ENCODE data around the gene ADD2.

- TF ChIP-seq CTCF (IDR thresholded peaks at IDR 0.05) (no peak), POLR2A (IDR thresholded peaks at IDR 0.05) (no peak)
Measured at GRCh38 chr2:70799706-70800105, 31.7 kb upstream of the ADD2 start.
